SU-DHL-6 (cell line): Measurements from ENCODE around the gene WNT10A.

Experiments
- H2AFZ ChIP-seq: fragments of 200-600 bp; sonication (generic); 2 replicates; pipeline ENCODE4 v1.6.1; 2014; ENCODE audit warnings: low read depth, mild to moderate bottlenecking, moderate library complexity, mixed read lengths, antibody characterized with exemption, low read length; ENCODE audit not compliant: severe bottlenecking
- H3F3A ChIP-seq: fragments of 200-600 bp; shearing (Covaris generic); 2 replicates; pipeline ENCODE4 v1.6.0; 2016; ENCODE audit warnings: antibody characterized with exemption, mild to moderate bottlenecking; ENCODE audit not compliant: insufficient read depth
- H3K27ac ChIP-seq: fragments of 200-600 bp; sonication (generic); 2 replicates; pipeline ENCODE4 v1.5.1; 2016; ENCODE audit warnings: low read depth, mild to moderate bottlenecking, low read length, moderate library complexity, mixed read lengths
- H3K27me3 ChIP-seq: fragments of 200-600 bp; sonication (generic), shearing (Covaris generic); 2 replicates; pipeline ENCODE4 v1.6.0; 2014; ENCODE audit warnings: mild to moderate bottlenecking, low read length
- H3K36me3 ChIP-seq: fragments of 200-600 bp; sonication (generic); 2 replicates; pipeline ENCODE4 v1.6.1; 2014; ENCODE audit warnings: mild to moderate bottlenecking, low read length, mixed read lengths
- H3K4me2 ChIP-seq: fragments of 300-600, 200-600 bp; shearing (Covaris generic), sonication (generic); 2 replicates; pipeline ENCODE4 v1.6.0; 2014; ENCODE audit warnings: low read length, low read depth, mild to moderate bottlenecking; ENCODE audit not compliant: poor library complexity, severe bottlenecking
- H3K4me3 ChIP-seq: fragments of 200-600 bp; sonication (generic); 2 replicates; pipeline ENCODE4 v1.5.1; 2014; ENCODE audit warnings: antibody characterized with exemption, low read length, mild to moderate bottlenecking, mixed read lengths; ENCODE audit not compliant: insufficient read depth, poor library complexity, severe bottlenecking
- H3K79me2 ChIP-seq: fragments of 200-600 bp; sonication (generic); 2 replicates; pipeline ENCODE4 v1.6.1; 2014; ENCODE audit warnings: mild to moderate bottlenecking, low read length, moderate library complexity; ENCODE audit not compliant: insufficient read depth
- H3K9ac ChIP-seq: fragments of 200-600 bp; sonication (generic); 2 replicates; pipeline ENCODE4 v1.7.0; 2014; ENCODE audit warnings: mild to moderate bottlenecking, low read length
- H3K9me2 ChIP-seq: fragments of 200-600 bp; sonication (generic); replicated peaks from 2 replicates; pipeline ENCODE4 v1.6.1; 2014; ENCODE audit warnings: low read length; ENCODE audit not compliant: insufficient read depth
- H3K9me3 ChIP-seq: fragments of 200-600 bp; sonication (generic); 2 replicates; pipeline ENCODE4 v1.6.1; 2014; ENCODE audit warnings: low read length, mixed read lengths; ENCODE audit not compliant: insufficient read depth
- H4K20me1 ChIP-seq: fragments of 200-600 bp; sonication (generic); 2 replicates; pipeline ENCODE4 v1.6.1; 2014; ENCODE audit warnings: low read depth, mild to moderate bottlenecking, antibody characterized with exemption, low read length, moderate library complexity, mixed read lengths
- CTCF ChIP-seq: fragments of 200-600 bp; sonication (generic); IDR thresholded peaks from one replicate; pipeline ENCODE4 v1.5.1; 2017; ENCODE audit warnings: antibody characterized with exemption, mild to moderate bottlenecking, low read length, moderate library complexity; ENCODE audit not compliant: insufficient read depth, poor library complexity, severe bottlenecking
- EZH2phosphoT487 ChIP-seq: fragments of 200-600 bp; sonication (generic), shearing (Covaris generic); conservative IDR thresholded peaks from 2 replicates; pipeline ENCODE4 v1.6.1; 2018; ENCODE audit warnings: mild to moderate bottlenecking, antibody characterized with exemption, low read length, moderate library complexity, mixed read lengths

Gene WNT10A

DNA sequence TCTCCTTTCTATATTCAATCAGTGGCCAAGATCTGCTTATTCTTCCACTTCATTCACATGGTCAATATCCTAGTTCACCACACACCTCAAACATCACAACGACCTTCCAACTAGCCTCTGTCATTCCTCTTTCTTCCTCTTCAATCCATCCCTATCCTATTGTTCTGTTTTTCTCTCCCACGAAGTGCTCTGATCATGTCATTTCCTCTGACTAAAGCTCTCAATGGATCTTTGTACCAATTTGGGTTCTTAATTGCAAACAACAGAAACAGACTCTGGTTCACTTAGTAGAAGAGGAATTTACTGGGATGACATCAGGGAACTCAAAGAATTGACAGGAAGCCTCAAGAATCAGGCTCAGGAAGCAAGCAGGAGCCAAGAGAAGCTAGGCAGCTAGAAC, 23.5 kb downstream of the WNT10A start:
- Histone ChIP-seq H3K79me2 (no peaks in the 10 kb centered on the region), H3K9ac (no peak overlapping the region), H3K27me3 (no peaks in the 10 kb centered on the region), H3K36me3 (no peaks in the 10 kb centered on the region), H3K9me2 (no peaks in the 10 kb centered on the region), H3K4me3 (no peak overlapping the region), H3F3A (peaks cover 5% of the 10 kb centered on the region; the same call in 1 of the 2 replicates), H3K27ac (no peak overlapping the region), H2AFZ (no peak overlapping the region), H3K9me3 (no peaks in the 10 kb centered on the region), H4K20me1 (no peaks in the 10 kb centered on the region), H3K4me2 (no peak overlapping the region)
- TF ChIP-seq CTCF (no peak), EZH2phosphoT487 (no peak)

DNA sequence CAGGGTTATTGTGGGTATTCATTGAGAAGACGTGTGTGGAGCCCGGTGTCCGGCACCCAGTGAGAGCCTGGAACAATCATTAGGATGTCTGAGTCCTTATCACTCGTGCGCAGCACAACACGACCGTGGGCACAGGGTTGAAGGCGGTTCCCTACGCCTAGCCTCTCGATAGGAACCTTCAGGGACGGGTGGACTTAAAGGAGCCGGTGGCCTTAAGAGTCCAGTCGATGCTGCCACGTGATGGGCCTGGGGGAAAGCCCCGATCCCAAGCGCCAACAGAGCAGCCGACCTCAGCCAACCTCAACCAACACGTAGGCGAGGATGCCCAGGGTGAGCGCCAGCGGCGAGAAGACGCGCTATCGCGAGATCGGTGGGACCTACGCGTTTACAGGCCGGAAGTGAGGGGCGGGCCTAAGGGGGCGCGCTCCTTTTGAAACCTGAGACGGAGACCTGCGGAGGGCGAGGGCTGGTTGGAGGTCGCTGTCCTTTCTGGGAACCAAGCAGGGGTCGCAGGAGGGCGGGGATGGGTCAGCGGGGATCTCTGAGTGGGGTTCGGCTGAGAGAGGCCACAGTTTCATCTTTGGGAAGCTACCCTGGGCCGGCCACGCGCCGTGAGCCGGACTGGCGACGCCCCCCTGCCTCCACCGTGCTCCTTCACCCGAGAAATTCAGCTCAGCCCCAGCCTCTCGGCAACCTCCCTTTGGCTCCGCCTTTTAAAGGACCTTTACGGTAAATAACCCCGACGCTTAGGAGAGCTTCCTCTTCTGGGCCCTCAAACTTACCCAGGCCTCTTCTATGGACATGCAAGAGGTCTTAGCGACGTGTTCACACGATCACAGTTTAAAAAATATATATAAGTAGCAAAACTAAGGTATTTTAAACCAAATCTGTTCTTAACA, 28.3 kb downstream of the WNT10A start:
- H3K36me3 ChIP-seq: no peaks in the 10 kb centered on the region
- H3F3A ChIP-seq: peaks cover 5% of the 10 kb centered on the region; the same call in 1 of the 2 replicates
- H2AFZ ChIP-seq: peak overlapping the region; percentile 83
- H3K4me3 ChIP-seq: peak overlapping the region; percentile 70
- H3K79me2 ChIP-seq: no peaks in the 10 kb centered on the region
- no peaks in the 10 kb centered on the region for H3K9me3 ChIP-seq
- peak overlapping the region; percentile 60 for H3K27ac ChIP-seq
- H3K4me2 ChIP-seq: peak overlapping the region; percentile 92
- no peaks in the 10 kb centered on the region for H3K27me3 ChIP-seq
- no peaks in the 10 kb centered on the region for H3K9me2 ChIP-seq
- peak overlapping the region; percentile 62 for H3K9ac ChIP-seq
- no peaks in the 10 kb centered on the region for H4K20me1 ChIP-seq
- TF ChIP-seq EZH2phosphoT487 (no peak), CTCF (no peak)

- H4K20me1 ChIP-seq: no peaks in the 10 kb centered on the region
- no peaks in the 10 kb centered on the region for H3K27me3 ChIP-seq
- H2AFZ ChIP-seq: no peak overlapping the region
- no peak overlapping the region for H3K27ac ChIP-seq
- H3K4me2 ChIP-seq: peak overlapping the region; percentile 92
- no peak overlapping the region for H3K9ac ChIP-seq
- H3K36me3 ChIP-seq: no peaks in the 10 kb centered on the region
- no peaks in the 10 kb centered on the region for H3K79me2 ChIP-seq
- H3K9me3 ChIP-seq: no peaks in the 10 kb centered on the region
- TF ChIP-seq CTCF (no peak), EZH2phosphoT487 (no peak)
- H3K9me2 ChIP-seq: no peaks in the 10 kb centered on the region
- no peak overlapping the region for H3K4me3 ChIP-seq
- peaks cover 5% of the 10 kb centered on the region; the same call in 1 of the 2 replicates for H3F3A ChIP-seq
These were observed 30.1 kb downstream of the WNT10A start for GRCh38 chr2:218910741-218911140.
